ENCODE data around the gene SGSM1.

SGSM1 gene

GRCh38 chr22:24807284-24807950 is 1.4 kb downstream of the SGSM1 start:
- DNase-seq (ENCODE audit: low read depth): no peak

DNA sequence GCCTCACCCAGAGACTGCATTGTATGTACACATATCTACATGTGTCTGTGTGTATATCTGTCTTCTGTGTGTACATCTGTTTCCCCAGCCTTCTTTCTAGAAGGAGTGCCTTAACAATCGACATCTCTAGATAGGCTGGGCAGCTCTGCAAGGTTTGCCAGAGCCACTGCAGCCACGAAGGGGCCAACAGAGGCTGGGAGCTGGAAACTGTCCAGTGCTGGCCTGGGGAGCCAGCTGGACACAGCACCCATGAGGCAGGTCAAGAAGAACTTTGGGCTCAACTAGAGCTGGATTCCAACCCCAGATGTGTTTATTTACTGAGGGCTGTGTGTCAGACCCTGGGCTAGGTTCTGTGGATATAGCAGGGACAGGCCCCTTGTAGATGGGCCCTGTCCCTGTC is 3.3 kb downstream of the SGSM1 start:
- no peak for DNase-seq (ENCODE audit: low read depth)

GRCh38 chr22:24810043-24810749 is 4.2 kb downstream of the SGSM1 start:
- DNase-seq (ENCODE audit: low read depth): no peak

GRCh38 chr22:24812950-24813775 is 7.2 kb downstream of the SGSM1 start:
- no peak for DNase-seq (ENCODE audit: low read depth)

DNA sequence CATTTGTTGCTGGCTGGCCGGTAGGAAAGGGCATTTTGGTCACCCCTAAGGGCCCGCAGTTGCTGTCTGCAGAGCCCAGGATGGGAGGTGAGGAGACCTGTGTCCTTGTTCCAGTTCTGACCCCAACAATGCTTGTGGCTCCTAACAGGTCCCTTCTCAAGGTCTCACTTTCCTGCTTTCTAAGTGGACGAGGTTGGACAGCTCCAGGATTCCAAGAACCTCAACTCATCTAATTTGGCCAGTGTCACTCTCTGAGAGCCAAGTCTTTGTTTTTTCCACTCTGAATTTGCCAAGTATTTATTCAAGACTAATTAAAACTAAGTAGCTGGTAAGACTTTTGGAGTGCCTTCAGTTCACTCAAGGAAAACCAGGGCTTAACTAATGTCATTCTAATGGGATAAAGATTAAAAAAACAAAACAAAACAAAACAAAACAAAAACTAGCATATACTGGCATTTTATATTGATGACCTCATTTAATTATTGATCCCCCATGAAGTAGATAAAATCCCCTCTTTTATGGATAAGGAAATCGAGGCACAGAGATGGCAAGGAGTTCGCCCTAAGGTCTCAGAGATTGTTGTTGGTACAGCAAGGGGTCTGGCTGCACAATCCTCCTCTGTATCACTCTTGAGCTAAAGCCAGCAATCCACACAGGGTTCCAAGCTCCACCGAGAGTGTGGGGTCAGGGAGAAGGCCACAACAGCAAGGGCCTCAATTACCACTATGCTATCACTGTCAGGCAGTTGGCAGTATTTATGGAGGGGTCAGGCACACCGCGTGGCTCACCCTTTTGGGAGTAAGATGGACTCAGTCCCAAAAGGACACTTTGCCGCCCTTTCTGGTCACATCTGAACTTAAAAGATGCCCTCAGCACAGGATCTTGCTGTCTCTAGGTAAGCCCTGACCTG is 8.1 kb downstream of the SGSM1 start:
- DNase-seq (ENCODE audit: low read depth): no peak

DNA sequence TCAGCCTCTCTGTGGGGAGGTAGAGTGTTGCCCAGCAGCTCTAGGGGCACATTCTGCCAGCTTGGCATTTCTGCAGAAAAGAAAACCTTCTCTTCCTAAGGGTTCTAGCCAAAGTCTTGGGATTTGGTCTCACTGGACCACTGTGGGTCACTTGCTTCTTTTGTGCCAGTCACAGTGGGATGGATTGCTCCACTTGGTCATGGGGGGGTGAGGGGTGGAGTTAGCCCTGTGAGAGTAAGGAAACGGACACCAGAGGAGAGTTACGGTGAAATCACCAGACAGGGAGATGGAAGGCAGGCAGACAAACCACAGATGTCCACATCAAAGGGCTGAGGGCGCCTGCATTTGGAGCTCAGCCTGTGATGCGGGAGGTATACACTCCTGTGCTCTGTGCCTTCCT is 10.8 kb downstream of the SGSM1 start:
- DNase-seq (ENCODE audit: low read depth): no peak

DNA sequence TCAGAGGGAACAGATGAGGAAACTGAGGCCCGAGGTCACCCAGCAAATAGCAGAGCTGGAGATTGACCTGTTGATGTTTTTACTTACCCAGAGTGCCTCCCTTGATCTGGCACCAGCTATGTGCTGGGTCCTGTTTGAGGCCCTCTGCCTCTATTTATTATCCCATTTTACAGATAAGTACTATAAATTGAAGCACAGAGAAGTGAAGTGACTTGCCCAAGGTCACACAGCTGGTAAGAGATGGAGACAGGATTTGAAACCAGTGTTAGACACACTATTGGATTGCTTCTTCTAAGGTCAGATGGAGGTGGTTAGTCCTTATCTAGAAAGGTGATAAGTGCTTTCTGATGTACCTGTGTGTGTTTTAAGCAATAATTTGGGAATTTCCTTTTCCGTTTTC is 13.5 kb downstream of the SGSM1 start:
- no peak for DNase-seq (ENCODE audit: low read depth)

DNA sequence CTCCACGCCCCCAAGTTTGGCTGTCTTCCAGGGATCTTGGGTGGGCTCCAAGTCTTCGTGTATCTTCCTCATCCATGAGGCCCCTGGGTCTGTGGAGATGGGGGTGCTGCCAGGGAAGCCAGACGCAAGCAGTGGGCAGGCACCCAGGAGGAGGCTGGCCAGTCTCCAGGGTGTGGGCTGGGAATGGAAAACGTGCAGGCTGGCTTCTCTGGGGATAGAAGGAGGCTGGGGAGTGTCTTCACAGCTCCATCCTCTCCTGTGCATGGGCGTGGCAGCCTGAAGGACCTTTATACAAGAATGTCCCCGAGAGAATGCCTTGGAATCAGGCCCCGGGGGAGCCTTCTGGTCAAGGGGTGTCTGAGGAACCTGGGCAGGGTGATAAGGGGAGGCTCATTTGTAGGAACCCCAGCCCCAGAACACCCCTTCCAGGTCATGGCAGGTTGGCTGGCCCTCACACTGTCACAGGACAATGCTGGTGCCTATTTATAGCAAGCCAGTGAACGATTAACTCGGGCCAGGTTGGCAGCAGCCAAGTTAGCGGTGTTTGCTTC is 14.0 kb downstream of the SGSM1 start:
- no peak for DNase-seq (ENCODE audit: low read depth)

- DNase-seq (ENCODE audit: low read depth): no peak
Observed at GRCh38 chr22:24822471-24822870, 16.5 kb downstream of the SGSM1 start.

- DNase-seq (ENCODE audit: low read depth): no peak
Observed at GRCh38 chr22:24823787-24824186, 17.8 kb downstream of the SGSM1 start.

DNA sequence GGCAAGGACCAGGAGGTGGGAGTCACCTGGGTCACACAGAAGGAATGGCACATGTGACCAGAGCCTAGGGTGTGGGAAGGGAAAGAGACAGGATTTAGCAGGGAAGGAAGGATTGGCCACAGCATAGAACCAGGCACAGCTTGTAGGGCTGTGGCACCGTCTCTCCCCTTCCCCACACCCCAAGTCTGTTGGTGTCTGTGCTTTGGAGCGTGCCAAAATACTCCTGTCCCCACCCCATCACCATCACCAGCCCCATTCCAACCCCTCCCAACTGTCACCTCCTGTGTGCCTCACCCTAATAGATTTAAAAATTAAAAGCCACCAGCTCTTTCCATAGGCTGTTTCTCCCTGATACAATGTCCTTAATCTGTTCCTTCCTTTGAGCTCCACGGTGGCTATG is 18.2 kb downstream of the SGSM1 start:
- no peak for DNase-seq (ENCODE audit: low read depth)

DNA sequence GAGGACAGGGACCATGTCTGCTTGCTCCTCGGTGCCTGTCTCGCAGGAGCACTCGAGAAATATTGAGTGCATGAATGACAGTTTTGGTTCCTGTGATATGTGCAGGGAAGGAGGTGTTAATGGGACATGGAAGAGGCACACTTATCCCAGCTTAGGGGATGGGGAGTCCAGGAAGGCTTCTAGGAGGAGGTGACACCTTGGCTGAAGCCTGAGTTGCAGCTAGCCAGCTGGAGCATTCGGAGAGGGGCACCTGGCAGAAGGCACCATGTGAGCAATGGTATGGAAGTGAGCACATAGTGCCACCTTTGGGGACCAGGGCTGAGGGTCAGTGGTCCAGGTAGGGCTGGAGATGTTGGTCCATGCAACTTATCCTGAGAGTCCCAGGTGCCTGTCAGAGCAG is 18.9 kb downstream of the SGSM1 start:
- DNase-seq (ENCODE audit: low read depth): no peak

DNA sequence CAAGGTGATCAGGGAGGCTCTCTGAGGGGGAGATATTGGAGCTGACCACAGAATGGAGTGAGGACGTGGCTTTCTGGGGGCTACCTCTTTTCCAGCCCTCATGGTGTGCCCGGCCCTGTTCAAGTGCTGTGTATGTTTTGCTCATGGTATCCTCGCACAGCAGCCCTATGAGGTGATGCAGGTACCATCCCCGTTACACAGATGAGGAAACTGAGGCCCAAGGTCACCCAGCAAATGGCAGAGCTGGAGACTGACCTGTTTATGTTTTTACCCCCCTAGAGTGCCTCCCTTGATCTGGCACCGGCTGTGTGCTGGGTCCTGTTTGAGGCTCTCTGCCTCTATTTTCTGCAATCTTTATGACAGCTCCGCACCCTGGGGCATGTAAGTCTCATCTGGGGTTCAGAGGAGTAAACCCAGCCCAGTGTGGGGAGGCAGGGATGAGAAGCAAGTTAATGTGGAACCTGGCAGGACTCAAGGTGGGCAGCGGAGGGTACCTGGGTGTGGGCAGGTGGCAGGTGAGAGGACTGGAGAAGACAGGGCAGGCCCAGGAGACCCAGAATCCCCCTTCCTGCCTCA is 20.8 kb downstream of the SGSM1 start:
- DNase-seq (ENCODE audit: low read depth): no peak

- no peak for DNase-seq (ENCODE audit: low read depth)
Observed at GRCh38 chr22:24827296-24827695, 21.3 kb downstream of the SGSM1 start.

DNA sequence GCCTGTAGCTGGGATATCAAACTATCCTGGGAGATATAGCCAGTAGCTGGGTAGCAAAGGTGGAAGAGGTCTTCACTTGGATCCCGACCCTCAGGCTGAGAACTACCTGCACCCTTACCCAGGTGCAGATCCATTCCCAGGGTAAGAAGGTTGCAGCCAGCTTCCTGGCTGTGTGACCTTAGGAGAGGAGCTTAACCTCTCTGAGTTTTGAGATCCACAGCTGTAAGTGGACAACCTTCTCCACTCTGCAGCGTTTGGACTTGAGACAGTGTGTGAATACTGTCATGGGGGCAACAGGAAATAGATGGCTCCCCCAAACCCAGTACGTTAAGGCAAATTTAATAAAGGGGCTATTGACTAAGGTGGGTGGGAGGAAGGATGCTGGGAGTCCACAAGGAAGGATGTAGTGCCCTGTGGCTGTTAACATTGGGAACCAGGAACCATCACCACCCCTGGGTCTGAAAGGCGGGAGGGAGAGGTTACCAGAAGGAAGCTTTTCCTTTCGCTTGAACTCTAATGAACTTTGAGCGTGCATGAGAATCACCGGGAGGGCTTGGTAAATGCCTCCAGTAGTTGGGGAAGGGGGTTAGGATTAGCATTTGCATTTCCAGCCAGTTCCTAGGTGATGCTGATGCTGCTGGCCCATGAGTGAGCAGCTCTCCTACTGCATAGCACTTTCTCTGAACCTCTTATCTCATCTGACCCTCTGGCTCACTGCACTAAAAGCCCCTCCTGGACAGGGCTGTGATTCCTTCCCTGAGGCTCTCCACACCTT is 24.4 kb downstream of the SGSM1 start:
- no peak for DNase-seq (ENCODE audit: low read depth)

DNA sequence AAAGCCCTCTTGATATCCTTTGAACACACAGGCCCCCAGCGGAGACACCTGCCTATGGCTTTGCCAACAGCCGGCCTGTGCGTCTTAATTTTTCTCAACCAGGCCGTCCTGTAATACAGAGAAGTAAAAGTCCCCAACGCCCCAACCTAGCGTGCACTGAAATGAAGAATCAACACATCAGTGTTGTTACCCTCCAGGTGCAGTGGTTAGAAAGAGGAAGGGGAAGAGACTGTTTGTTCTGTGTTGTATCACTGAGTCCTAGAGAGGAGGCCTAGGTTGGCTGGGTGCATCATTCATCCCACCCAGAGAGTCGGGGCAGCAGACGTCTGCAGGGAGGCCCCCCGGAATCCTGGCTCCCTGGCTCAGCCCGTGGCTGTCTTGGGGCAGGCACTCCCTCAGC is 25.7 kb downstream of the SGSM1 start:
- no peak for DNase-seq (ENCODE audit: low read depth)

GRCh38 chr22:24833881-24834495 is 28.0 kb downstream of the SGSM1 start:
- DNase-seq (ENCODE audit: low read depth): no peak

DNA sequence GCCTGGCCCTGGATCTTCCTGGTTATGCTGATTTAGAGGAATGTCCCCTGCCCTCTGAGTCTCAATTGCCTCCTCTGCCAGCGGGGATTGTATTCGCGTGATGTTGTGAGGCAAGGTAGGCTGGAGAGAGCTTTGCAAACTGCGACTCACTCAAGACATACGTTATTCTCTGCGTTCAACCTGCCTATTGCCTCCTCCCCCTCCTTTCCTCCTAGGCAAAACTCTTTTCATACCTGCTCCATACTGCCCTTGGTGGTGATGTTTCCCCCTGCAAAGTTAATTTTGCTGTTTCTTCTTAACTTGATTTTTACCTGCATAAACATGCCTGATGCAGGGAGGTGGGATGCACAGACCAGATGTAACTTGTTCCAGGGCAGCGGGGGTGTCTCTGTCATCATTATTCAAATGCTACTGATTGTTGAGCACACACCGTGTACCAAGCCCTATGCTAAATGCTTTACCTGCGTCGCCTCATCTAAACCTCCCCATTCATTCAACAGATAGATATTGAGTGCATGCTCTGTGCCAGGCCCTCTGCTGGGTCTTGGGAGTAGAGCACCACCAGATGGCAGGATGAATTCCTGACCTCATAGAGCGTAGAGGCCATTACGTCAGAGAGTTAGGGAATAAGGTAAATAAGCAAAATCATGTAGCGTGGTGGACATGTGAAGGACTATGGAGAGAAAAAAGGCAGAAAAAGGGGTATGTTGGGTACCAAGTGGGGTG is 29.0 kb downstream of the SGSM1 start:
- no peak for DNase-seq (ENCODE audit: low read depth)

- DNase-seq (ENCODE audit: low read depth): no peak
Observed at GRCh38 chr22:24836282-24836681, 30.3 kb downstream of the SGSM1 start.
